Measurements from ENCODE around the gene LAMA3. TPM values are rescaled to one million over a fixed set of nuclear protein-coding genes. Genes with fewer than 3 reads are reported as not detected.

Gene LAMA3
- total and polyA plus RNA-seq, 2 donors (not counting 3 experiments of a cell fraction or from before 2014, with no cell fraction given) = 2.6 to 12.3 TPM

- H3K36me3 ChIP-seq (ENCODE audit: control insufficient read depth in 2 of 2, extremely low read depth in 1 of 2, insufficient read depth in 2 of 2, low read length in 2 of 2) = no peaks in the 10 kb centered on the region
- BruUV-seq (replicated peaks) = no TSS peak
- TF ChIP-seq MYC (IDR thresholded peaks at IDR 0.05; ENCODE audit: low read depth, low read length) = no peak
- no peak for TF ChIP-seq POLR2AphosphoS5 (IDR thresholded peaks at IDR 0.05; ENCODE audit: insufficient read depth, low read depth, low read length)
- no peak for TF ChIP-seq JUN (IDR thresholded peaks at IDR 0.05; ENCODE audit: borderline replicate concordance, insufficient read depth, insufficient read length, low read depth)
- TF ChIP-seq FOS (IDR thresholded peaks at IDR 0.05; ENCODE audit: borderline replicate concordance, insufficient read depth, low read length) = no peak
- TF ChIP-seq, protein P1, sequence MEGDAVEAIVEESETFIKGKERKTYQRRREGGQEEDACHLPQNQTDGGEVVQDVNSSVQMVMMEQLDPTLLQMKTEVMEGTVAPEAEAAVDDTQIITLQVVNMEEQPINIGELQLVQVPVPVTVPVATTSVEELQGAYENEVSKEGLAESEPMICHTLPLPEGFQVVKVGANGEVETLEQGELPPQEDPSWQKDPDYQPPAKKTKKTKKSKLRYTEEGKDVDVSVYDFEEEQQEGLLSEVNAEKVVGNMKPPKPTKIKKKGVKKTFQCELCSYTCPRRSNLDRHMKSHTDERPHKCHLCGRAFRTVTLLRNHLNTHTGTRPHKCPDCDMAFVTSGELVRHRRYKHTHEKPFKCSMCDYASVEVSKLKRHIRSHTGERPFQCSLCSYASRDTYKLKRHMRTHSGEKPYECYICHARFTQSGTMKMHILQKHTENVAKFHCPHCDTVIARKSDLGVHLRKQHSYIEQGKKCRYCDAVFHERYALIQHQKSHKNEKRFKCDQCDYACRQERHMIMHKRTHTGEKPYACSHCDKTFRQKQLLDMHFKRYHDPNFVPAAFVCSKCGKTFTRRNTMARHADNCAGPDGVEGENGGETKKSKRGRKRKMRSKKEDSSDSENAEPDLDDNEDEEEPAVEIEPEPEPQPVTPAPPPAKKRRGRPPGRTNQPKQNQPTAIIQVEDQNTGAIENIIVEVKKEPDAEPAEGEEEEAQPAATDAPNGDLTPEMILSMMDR (IDR thresholded peaks at IDR 0.05; ENCODE audit: extremely low read depth in 1 of 2, insufficient read depth in 1 of 2, low read depth in 1 of 2, low read length in 2 of 2) = no peak
- no peak for TF ChIP-seq GATA2 (IDR thresholded peaks at IDR 0.05; ENCODE audit: insufficient read depth, insufficient read length, low read depth, low read length)
- TF ChIP-seq, protein P2, sequence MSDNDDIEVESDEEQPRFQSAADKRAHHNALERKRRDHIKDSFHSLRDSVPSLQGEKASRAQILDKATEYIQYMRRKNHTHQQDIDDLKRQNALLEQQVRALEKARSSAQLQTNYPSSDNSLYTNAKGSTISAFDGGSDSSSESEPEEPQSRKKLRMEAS (IDR thresholded peaks at IDR 0.05; ENCODE audit: insufficient read depth, insufficient read length) = no peak
- no peak for TF ChIP-seq EZH2 (IDR thresholded peaks at IDR 0.05; ENCODE audit: borderline replicate concordance, low read depth, low read length, severe bottlenecking)
- TF ChIP-seq POLR2A (IDR thresholded peaks at IDR 0.05; ENCODE audit: low read depth, low read length) = no peak
- dilution Hi-C loops (cut with MboI; ENCODE audit: extremely low pct_ligation_motif_present, low sequenced_read_pairs) (no loop called here), intact Hi-C loops (cut with micrococcal nuclease) (no loop called here)
- no peak overlapping the region for H3K4me2 ChIP-seq (ENCODE audit: insufficient read depth, low read length)
- H3K27ac ChIP-seq (ENCODE audit: insufficient read depth, low read depth, low read length) = no peak overlapping the region
- H3K27me3 ChIP-seq (ENCODE audit: control insufficient read depth in 2 of 2, insufficient read depth in 2 of 2, low read length in 2 of 2) = peaks cover 2 to 21% of the 10 kb centered on the region in 2 experiments
- H3K9me3 ChIP-seq (replicated peaks; ENCODE audit: control insufficient read depth, insufficient read depth, low read length) = no peaks in the 10 kb centered on the region
- H3K4me3 ChIP-seq (replicated peaks in 1 of 3; ENCODE audit: insufficient read depth in 1 of 3, low read depth in 1 of 3, low read length in 3 of 3) = no peak overlapping the region
- CTCF ChIA-PET = interaction anchor here (0.6 to 1.9 kb wide), 4 partner anchors 9 to 654 kb away, joined by 3 to 4 read pairs (median 4); no protein-coding TSS in a partner anchor
- no peak for DNase-seq (ENCODE audit: low read depth, low spot score)
- no peak overlapping the region for H2AFZ ChIP-seq (ENCODE audit: low read depth, low read length)
- POLR2A ChIA-PET = no interaction called here
- peaks cover 3% of the 10 kb centered on the region for H3K4me1 ChIP-seq (ENCODE audit: control insufficient read depth, extremely low read depth, insufficient read depth, low read length)
- FAIRE-seq = no peak
- no peak overlapping the region for H3K9ac ChIP-seq (replicated peaks; ENCODE audit: extremely low read depth, insufficient read depth, low read length)
- no peaks in the 10 kb centered on the region for H4K20me1 ChIP-seq (replicated peaks; ENCODE audit: control insufficient read depth, extremely low read depth, insufficient read depth, low read length)
- H3K79me2 ChIP-seq (ENCODE audit: control insufficient read depth, insufficient read depth, low read length) = no peaks in the 10 kb centered on the region
- H3K9me1 ChIP-seq (replicated peaks; ENCODE audit: control insufficient read depth, extremely low read depth, insufficient read depth, low read length) = no peaks in the 10 kb centered on the region
These were observed 301.5 kb downstream of the LAMA3 start for GRCh38 chr18:23990474-23991410.

All from endothelial cell of umbilical vein (primary cell).